NOMO-1 (cell line): Measurements from ENCODE around the gene BICRA.
A peak's percentile ranks its signal among the peaks of the same experiment; 100 is the strongest.

Source experiments
- DNase-seq, 2 experiments: peaks; one replicate each; lab custom pipeline; 2025; ENCODE audit not compliant: unreplicated experiment in 2 of 2; lab: John Stamatoyannopoulos, UW

BICRA gene

GRCh38 chr19:47686679-47687450 lies 77.9 kb downstream of the BICRA start:
- DNase-seq: no peak

- DNase-seq: no peak
Measured at GRCh38 chr19:47687906-47688305, 79.0 kb downstream of the BICRA start.

- no peak for DNase-seq
Measured at GRCh38 chr19:47691090-47691489, 82.2 kb downstream of the BICRA start.

GRCh38 chr19:47691782-47692181 lies 82.8 kb downstream of the BICRA start:
- no peak for DNase-seq

GRCh38 chr19:47693489-47693888 lies 84.6 kb downstream of the BICRA start:
- no peak for DNase-seq

- no peak for DNase-seq
Measured at GRCh38 chr19:47693903-47694302, 85.0 kb downstream of the BICRA start.

GRCh38 chr19:47694466-47695273 lies 85.7 kb downstream of the BICRA start:
- DNase-seq: no peak

- no peak for DNase-seq
Measured at GRCh38 chr19:47695533-47696262, 86.8 kb downstream of the BICRA start.

- no peak for DNase-seq
Measured at GRCh38 chr19:47696635-47697034, 87.7 kb downstream of the BICRA start.

- peak; percentile 49 to 70 for DNase-seq
Measured at GRCh38 chr19:47697863-47698609, 89.1 kb downstream of the BICRA start.

- no peak for DNase-seq
Measured at GRCh38 chr19:47698631-47699359, 89.9 kb downstream of the BICRA start.

GRCh38 chr19:47699360-47699917 lies 90.5 kb downstream of the BICRA start:
- DNase-seq: peak; percentile 2 to 32

GRCh38 chr19:47700934-47701716 lies 92.2 kb downstream of the BICRA start:
- no peak for DNase-seq

GRCh38 chr19:47701717-47702552 lies 93.0 kb downstream of the BICRA start:
- DNase-seq: no peak

- no peak for DNase-seq
Measured at GRCh38 chr19:47702671-47703070, 93.7 kb downstream of the BICRA start.

- DNase-seq: no peak
Measured at GRCh38 chr19:47703301-47703700, 94.4 kb downstream of the BICRA start.

- no peak for DNase-seq
Measured at GRCh38 chr19:47704024-47704423, 95.1 kb downstream of the BICRA start.

- DNase-seq: no peak
Measured at GRCh38 chr19:47704656-47705055, 95.7 kb downstream of the BICRA start.
